ENCODE measurements around the gene PCYOX1L.

DNA sequence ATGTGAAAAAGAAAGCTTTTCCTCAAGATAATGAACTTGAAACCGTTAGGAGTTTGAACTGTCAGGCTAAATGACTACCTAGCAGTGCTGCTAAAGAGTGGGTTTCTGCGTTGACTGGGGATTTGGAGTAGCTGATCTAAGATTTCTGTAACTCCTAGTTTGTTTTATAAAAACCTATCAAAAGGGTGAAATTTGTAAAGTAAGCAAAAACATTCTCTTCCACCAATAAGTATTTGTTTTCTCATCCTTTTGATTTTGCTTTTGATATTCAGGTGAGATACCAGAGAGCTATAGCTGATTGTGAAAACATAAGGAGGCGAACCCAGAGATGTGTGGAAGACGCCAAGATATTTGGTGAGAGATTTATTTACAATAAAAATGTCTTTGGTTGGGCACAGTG lies 8.5 kb upstream of the PCYOX1L start:
- TF ChIP-seq, protein P1, sequence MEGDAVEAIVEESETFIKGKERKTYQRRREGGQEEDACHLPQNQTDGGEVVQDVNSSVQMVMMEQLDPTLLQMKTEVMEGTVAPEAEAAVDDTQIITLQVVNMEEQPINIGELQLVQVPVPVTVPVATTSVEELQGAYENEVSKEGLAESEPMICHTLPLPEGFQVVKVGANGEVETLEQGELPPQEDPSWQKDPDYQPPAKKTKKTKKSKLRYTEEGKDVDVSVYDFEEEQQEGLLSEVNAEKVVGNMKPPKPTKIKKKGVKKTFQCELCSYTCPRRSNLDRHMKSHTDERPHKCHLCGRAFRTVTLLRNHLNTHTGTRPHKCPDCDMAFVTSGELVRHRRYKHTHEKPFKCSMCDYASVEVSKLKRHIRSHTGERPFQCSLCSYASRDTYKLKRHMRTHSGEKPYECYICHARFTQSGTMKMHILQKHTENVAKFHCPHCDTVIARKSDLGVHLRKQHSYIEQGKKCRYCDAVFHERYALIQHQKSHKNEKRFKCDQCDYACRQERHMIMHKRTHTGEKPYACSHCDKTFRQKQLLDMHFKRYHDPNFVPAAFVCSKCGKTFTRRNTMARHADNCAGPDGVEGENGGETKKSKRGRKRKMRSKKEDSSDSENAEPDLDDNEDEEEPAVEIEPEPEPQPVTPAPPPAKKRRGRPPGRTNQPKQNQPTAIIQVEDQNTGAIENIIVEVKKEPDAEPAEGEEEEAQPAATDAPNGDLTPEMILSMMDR (IDR thresholded peaks at IDR 0.05): no peak
- no peak for TF ChIP-seq POLR2A (IDR thresholded peaks at IDR 0.05)
- TF ChIP-seq EP300 (IDR thresholded peaks at IDR 0.05; ENCODE audit: low read depth): no peak

Measured in transverse colon (tissue), 3 donors.